Type B pancreatic cell (in vitro differentiated cells): ENCODE measurements around the gene CNTN4. TPM values are rescaled to one million over a fixed set of nuclear protein-coding genes. Genes with fewer than 3 reads are reported as not detected.

Source experiments
- DNase-seq: peaks from one replicate; pipeline ENCODE4 v3.0.0; 2021; ENCODE audit warnings: mixed read lengths; ENCODE audit not compliant: unreplicated experiment; ENCODE audit errors: extremely low spot score
- H3K27ac Mint-ChIP-seq: 2 replicates; pipeline ENCODE4 v1.8.0; 2021; ENCODE audit warnings: mild to moderate bottlenecking, mixed read lengths
- H3K27me3 Mint-ChIP-seq: 2 replicates; pipeline ENCODE4 v1.8.0; 2021; ENCODE audit warnings: mixed read lengths
- H3K36me3 Mint-ChIP-seq: 2 replicates; pipeline ENCODE4 v1.8.0; 2021; ENCODE audit warnings: mixed read lengths
- H3K4me1 Mint-ChIP-seq: one replicate; pipeline ENCODE4 v1.8.0; 2021; ENCODE audit warnings: mixed read lengths; ENCODE audit not compliant: unreplicated experiment
- H3K4me3 Mint-ChIP-seq: 2 replicates; pipeline ENCODE4 v1.8.0; 2021; ENCODE audit warnings: mild to moderate bottlenecking, mixed read lengths
- H3K9me3 Mint-ChIP-seq: 2 replicates; pipeline ENCODE4 v1.8.0; 2021; ENCODE audit warnings: mixed read lengths
- CTCF ChIP-seq: fragments of 200-600 bp; sonication (generic); conservative IDR thresholded peaks from 2 replicates; pipeline ENCODE4 v1.5.0; 2021; ENCODE audit warnings: antibody characterized with exemption, mild to moderate bottlenecking
- total RNA-seq: library from RNA; stranded (reverse); gene quantifications from 2 replicates; pipeline ENCODE4 v1.2.1, GENCODE V29; 2021; ENCODE audit warnings: low replicate concordance

The CNTN4 gene
- total RNA-seq, 1 donor from 2014 or later: 29.7 TPM

GRCh38 chr3:2446146-2446545, 347.5 kb downstream of the CNTN4 start:
- H3K36me3 Mint-ChIP-seq: no peaks in the 10 kb centered on the region
- DNase-seq: no peak
- H3K27me3 Mint-ChIP-seq: no peaks in the 10 kb centered on the region
- H3K9me3 Mint-ChIP-seq: no peaks in the 10 kb centered on the region
- peaks cover 15% of the 10 kb centered on the region for H3K4me1 Mint-ChIP-seq
- no peak for TF ChIP-seq CTCF
- H3K4me3 Mint-ChIP-seq: no peak overlapping the region
- no peak overlapping the region for H3K27ac Mint-ChIP-seq

- no peak for TF ChIP-seq CTCF
- no peak overlapping the region for H3K4me3 Mint-ChIP-seq
- H3K27ac Mint-ChIP-seq: no peak overlapping the region
- no peaks in the 10 kb centered on the region for H3K27me3 Mint-ChIP-seq
- peaks cover 4% of the 10 kb centered on the region for H3K9me3 Mint-ChIP-seq
- peaks cover 13% of the 10 kb centered on the region for H3K4me1 Mint-ChIP-seq
- no peaks in the 10 kb centered on the region for H3K36me3 Mint-ChIP-seq
- no peak for DNase-seq
Measured at GRCh38 chr3:2452249-2452648, 353.6 kb downstream of the CNTN4 start.

- H3K4me1 Mint-ChIP-seq: peaks cover 19% of the 10 kb centered on the region
- H3K9me3 Mint-ChIP-seq: peaks cover 4% of the 10 kb centered on the region
- DNase-seq: no peak
- H3K4me3 Mint-ChIP-seq: no peak overlapping the region
- no peaks in the 10 kb centered on the region for H3K36me3 Mint-ChIP-seq
- H3K27me3 Mint-ChIP-seq: no peaks in the 10 kb centered on the region
- TF ChIP-seq CTCF: no peak
- H3K27ac Mint-ChIP-seq: no peak overlapping the region
Measured at GRCh38 chr3:2454865-2455264, 356.2 kb downstream of the CNTN4 start.

- Mint-ChIP-seq H3K4me1 (peaks cover 19% of the 10 kb centered on the region), H3K27me3 (no peaks in the 10 kb centered on the region), H3K36me3 (no peaks in the 10 kb centered on the region), H3K9me3 (peaks cover 4% of the 10 kb centered on the region), H3K27ac (no peak overlapping the region), H3K4me3 (no peak overlapping the region)
- TF ChIP-seq CTCF: no peak
- DNase-seq: no peak
Measured at GRCh38 chr3:2456788-2457187, 358.1 kb downstream of the CNTN4 start.

- peaks cover 10% of the 10 kb centered on the region for H3K4me1 Mint-ChIP-seq
- TF ChIP-seq CTCF: no peak
- no peak overlapping the region for H3K27ac Mint-ChIP-seq
- H3K36me3 Mint-ChIP-seq: no peaks in the 10 kb centered on the region
- peaks cover 4% of the 10 kb centered on the region for H3K9me3 Mint-ChIP-seq
- no peak overlapping the region for H3K4me3 Mint-ChIP-seq
- no peaks in the 10 kb centered on the region for H3K27me3 Mint-ChIP-seq
- DNase-seq: no peak
Measured at GRCh38 chr3:2458816-2459215, 360.1 kb downstream of the CNTN4 start.

- DNase-seq: no peak
- no peak overlapping the region for H3K4me3 Mint-ChIP-seq
- no peaks in the 10 kb centered on the region for H3K4me1 Mint-ChIP-seq
- H3K27me3 Mint-ChIP-seq: no peaks in the 10 kb centered on the region
- no peaks in the 10 kb centered on the region for H3K36me3 Mint-ChIP-seq
- no peak overlapping the region for H3K27ac Mint-ChIP-seq
- TF ChIP-seq CTCF: no peak
- no peaks in the 10 kb centered on the region for H3K9me3 Mint-ChIP-seq
Measured at GRCh38 chr3:2465842-2466241, 367.2 kb downstream of the CNTN4 start.
